AG04449 (cell line): Measurements from ENCODE around the gene FGF14.

Source experiments
- CTCF ChIA-PET: fragments of 350-600 bp; formaldehyde crosslinking; extraction: SDS; loops from one replicate; lab custom pipeline; 2021; ENCODE audit warnings: antibody characterized with exemption; lab: Yijun Ruan, JAX
- POLR2A ChIA-PET: fragments of 400-600, 350-600 bp; formaldehyde crosslinking; extraction: SDS; loops from one replicate; lab custom pipeline; 2020; ENCODE audit warnings: antibody characterized with exemption, inconsistent platforms; lab: Yijun Ruan, JAX
- DNase-seq: peaks from one replicate; pipeline ENCODE4 v3.0.0-alpha.2; 2010; ENCODE audit warnings: low read depth, low spot score
- H3K4me3 ChIP-seq: 2 replicates; pipeline ENCODE4 v1.5.1; 2011; ENCODE audit warnings: low read depth, mild to moderate bottlenecking, control low read depth, low read length
- CTCF ChIP-seq: IDR thresholded peaks from one replicate; pipeline ENCODE4 v1.5.1; 2011; ENCODE audit warnings: mild to moderate bottlenecking, moderate library complexity, low read length, control low read depth, inconsistent platforms; ENCODE audit not compliant: insufficient read depth; ENCODE audit errors: missing control alignments

FGF14 gene

GRCh38 chr13:101837288-101837687 is 564.6 kb downstream of the FGF14 start:
- DNase-seq: no peak
- POLR2A ChIA-PET: no interaction called here
- H3K4me3 ChIP-seq: no peak overlapping the region
- no peak for TF ChIP-seq CTCF
- CTCF ChIA-PET: no interaction called here

GRCh38 chr13:101835920-101836319 is 565.9 kb downstream of the FGF14 start:
- DNase-seq: no peak
- no peak overlapping the region for H3K4me3 ChIP-seq
- ChIA-PET CTCF (interaction anchor here (0.6 kb wide), 1 partner anchor 22 kb away, joined by 3 read pairs; no protein-coding TSS in a partner anchor), POLR2A (no interaction called here)
- TF ChIP-seq CTCF: no peak

GRCh38 chr13:101833671-101834070 is 568.2 kb downstream of the FGF14 start:
- DNase-seq: no peak
- no peak overlapping the region for H3K4me3 ChIP-seq
- CTCF ChIA-PET: no interaction called here
- TF ChIP-seq CTCF: no peak
- POLR2A ChIA-PET: no interaction called here

- CTCF ChIA-PET: no interaction called here
- POLR2A ChIA-PET: no interaction called here
- no peak for DNase-seq
- TF ChIP-seq CTCF: no peak
- no peak overlapping the region for H3K4me3 ChIP-seq
These were observed 571.8 kb downstream of the FGF14 start for GRCh38 chr13:101830035-101830434.

- DNase-seq: no peak
- ChIA-PET CTCF (no interaction called here), POLR2A (no interaction called here)
- no peak overlapping the region for H3K4me3 ChIP-seq
- no peak for TF ChIP-seq CTCF
These were observed 572.4 kb downstream of the FGF14 start for GRCh38 chr13:101829484-101829883.

- POLR2A ChIA-PET: no interaction called here
- DNase-seq: no peak
- no peak overlapping the region for H3K4me3 ChIP-seq
- CTCF ChIA-PET: no interaction called here
- no peak for TF ChIP-seq CTCF
These were observed 573.7 kb downstream of the FGF14 start for GRCh38 chr13:101828119-101828518.

- POLR2A ChIA-PET: no interaction called here
- H3K4me3 ChIP-seq: no peak overlapping the region
- DNase-seq: no peak
- CTCF ChIA-PET: no interaction called here
- no peak for TF ChIP-seq CTCF
These were observed 584.0 kb downstream of the FGF14 start for GRCh38 chr13:101817898-101818297.
